Uterus (tissue), 2 donors: ENCODE results near the gene PCDHAC2.

ENCODE experiments used
- POLR2A ChIP-seq, 2 donors: fragments of 450-650 bp; IDR thresholded peaks; one replicate each; pipeline ENCODE4 v1.6.1; 2016; ENCODE audit warnings: antibody characterized with exemption in 2 of 2, mild to moderate bottlenecking in 1 of 2, moderate library complexity in 1 of 2
- TF ChIP-seq, protein P1 (sequence below), 4 experiments: fragments of 200-600 bp in 2 of 4; fragments of 450-650 bp in 2 of 4; sonication (generic) in 2 of 4; IDR thresholded peaks; one replicate each; pipeline ENCODE4 v1.5.1; 2016 to 2019; ENCODE audit warnings: antibody characterized with exemption in 4 of 4, mild to moderate bottlenecking in 2 of 4, moderate library complexity in 1 of 4

DNA sequence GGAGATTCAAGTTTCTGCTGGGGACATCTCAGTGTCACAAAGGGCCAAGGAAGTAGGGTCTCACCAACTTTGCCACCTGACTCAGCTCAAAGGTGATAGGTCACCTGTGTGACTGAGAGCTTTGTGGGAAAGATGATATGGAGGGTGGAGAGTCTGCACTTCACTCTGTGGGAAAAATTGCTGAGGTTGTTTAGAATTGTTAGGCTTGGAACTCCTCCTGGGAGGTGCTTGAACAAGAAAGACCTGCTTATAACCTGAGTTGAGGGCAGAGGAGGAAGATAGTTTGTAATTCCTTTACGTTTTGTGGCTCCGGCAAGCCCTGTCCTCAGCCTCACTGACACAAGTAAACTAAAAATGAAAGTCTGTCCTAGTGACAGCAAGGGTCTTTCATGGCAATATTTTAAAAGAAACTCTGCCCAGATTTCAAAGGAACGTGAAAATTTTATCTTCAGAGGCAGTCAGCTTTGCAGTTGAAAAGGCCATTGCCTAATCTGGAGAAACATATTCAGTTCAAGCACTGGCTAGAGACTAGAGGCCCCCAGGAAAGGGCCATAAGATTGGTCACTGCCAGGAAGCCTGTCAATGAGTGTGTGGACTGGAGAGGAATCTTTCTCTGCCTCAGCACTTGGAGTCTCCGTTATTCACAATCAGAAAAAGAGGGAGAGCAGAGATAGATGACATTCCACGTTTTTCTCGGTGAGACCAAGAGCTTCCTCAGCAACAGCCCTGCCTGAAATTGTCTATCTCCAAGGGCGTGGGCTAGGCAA is 23.2 kb downstream of the PCDHAC2 start:
- TF ChIP-seq POLR2A (IDR thresholded peaks at IDR 0.05): no peak
- TF ChIP-seq, protein P1, sequence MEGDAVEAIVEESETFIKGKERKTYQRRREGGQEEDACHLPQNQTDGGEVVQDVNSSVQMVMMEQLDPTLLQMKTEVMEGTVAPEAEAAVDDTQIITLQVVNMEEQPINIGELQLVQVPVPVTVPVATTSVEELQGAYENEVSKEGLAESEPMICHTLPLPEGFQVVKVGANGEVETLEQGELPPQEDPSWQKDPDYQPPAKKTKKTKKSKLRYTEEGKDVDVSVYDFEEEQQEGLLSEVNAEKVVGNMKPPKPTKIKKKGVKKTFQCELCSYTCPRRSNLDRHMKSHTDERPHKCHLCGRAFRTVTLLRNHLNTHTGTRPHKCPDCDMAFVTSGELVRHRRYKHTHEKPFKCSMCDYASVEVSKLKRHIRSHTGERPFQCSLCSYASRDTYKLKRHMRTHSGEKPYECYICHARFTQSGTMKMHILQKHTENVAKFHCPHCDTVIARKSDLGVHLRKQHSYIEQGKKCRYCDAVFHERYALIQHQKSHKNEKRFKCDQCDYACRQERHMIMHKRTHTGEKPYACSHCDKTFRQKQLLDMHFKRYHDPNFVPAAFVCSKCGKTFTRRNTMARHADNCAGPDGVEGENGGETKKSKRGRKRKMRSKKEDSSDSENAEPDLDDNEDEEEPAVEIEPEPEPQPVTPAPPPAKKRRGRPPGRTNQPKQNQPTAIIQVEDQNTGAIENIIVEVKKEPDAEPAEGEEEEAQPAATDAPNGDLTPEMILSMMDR (IDR thresholded peaks at IDR 0.05): no peak
